Sigmoid colon (tissue), 7 donors: ENCODE measurements around the gene LASP1. TPM values are rescaled to one million over a fixed set of nuclear protein-coding genes. Genes with fewer than 3 reads are reported as not detected.
"Not testable (repeated sequence)": the region's sequence is repeated elsewhere in the genome, so short reads cannot be mapped to it uniquely, and the experiment has no call there.

Source experiments
- DNase-seq: peaks from one replicate; pipeline ENCODE4 v3.0.0-alpha.2; 2019
- H3K27ac ChIP-seq, 4 donors: fragments of 200-600 bp; sonication (generic); one replicate each; pipeline ENCODE4 v1.5.1; 2016 to 2019; ENCODE audit warnings: mild to moderate bottlenecking in 1 of 4
- H3K27me3 ChIP-seq, 3 donors: fragments of 200-600 bp; sonication (generic); one replicate each; pipeline ENCODE4 v1.5.1; 2019; ENCODE audit warnings: mild to moderate bottlenecking in 1 of 3
- H3K36me3 ChIP-seq, 4 donors: fragments of 200-600 bp; sonication (generic); one replicate each; pipeline ENCODE4 v1.5.1; 2016 to 2019
- H3K4me1 ChIP-seq, 4 donors: fragments of 200-600 bp; sonication (generic); one replicate each; pipeline ENCODE4 v1.5.1; 2017 to 2019
- H3K4me3 ChIP-seq, 4 donors: fragments of 200-600 bp; sonication (generic); one replicate each; pipeline ENCODE4 v1.5.1; 2017 to 2019; ENCODE audit warnings: mild to moderate bottlenecking in 2 of 4, moderate library complexity in 1 of 4
- H3K9me3 ChIP-seq, 4 donors: fragments of 200-600 bp in 3 of 4; sonication (generic) in 3 of 4; one replicate each; pipeline versions ENCODE4 v1.5.1 to v1.6.1; 2013 to 2019
- CTCF ChIP-seq, 4 experiments: fragments of 450-650 bp in 3 of 4; fragments of 200-600 bp in 1 of 4; IDR thresholded peaks; one replicate each; pipeline ENCODE4 v1.5.1; 2016 to 2019; ENCODE audit warnings: antibody characterized with exemption in 4 of 4, mild to moderate bottlenecking in 3 of 4, moderate library complexity in 2 of 4
- EP300 ChIP-seq, 4 donors: sonication (generic); formaldehyde crosslinking; IDR thresholded peaks; one replicate each; pipeline ENCODE4 v1.6.1; 2017; ENCODE audit warnings: antibody characterized with exemption in 4 of 4
- POLR2A ChIP-seq, 2 donors: fragments of 450-650 bp; IDR thresholded peaks; one replicate each; pipeline ENCODE4 v1.6.1; 2016; ENCODE audit warnings: antibody characterized with exemption in 2 of 2, mild to moderate bottlenecking in 2 of 2, moderate library complexity in 2 of 2
- POLR2AphosphoS5 ChIP-seq, 4 donors: sonication (generic); formaldehyde crosslinking; IDR thresholded peaks; one replicate each; pipeline ENCODE4 v1.6.1; 2017; ENCODE audit warnings: antibody characterized with exemption in 4 of 4
- WGBS, 2 donors: extraction: QIAGEN DNeasy Blood & Tissue Kit; methylation state at CpG; one replicate each; pipeline ENCODE4 v1.1.7; 2013; 5-methylcytosine and 5-hydroxymethylcytosine counted together
- intact Hi-C: fragments of 100-400 bp; cut with DNase I; formaldehyde crosslinking; loops from one replicate; pipeline ENCODE4 v1.15.1; 2023
- polyA plus RNA-seq, 3 donors: library from polyadenylated mRNA; stranded (reverse); fragments of 200-250 nt; gene quantifications; one replicate each; pipeline ENCODE4 v1.2.3, GENCODE V29; 2013
- total RNA-seq, 4 donors: library from RNA; depleted of rRNA; stranded (reverse); fragments of >200 nt; gene quantifications; one replicate each; pipeline ENCODE4 v1.1.0, GENCODE V29; 2016
- donor health status: healthy with polysubstance abuse.
- donor health status: Bipolar disorder and iron deficiency.
- donor health status: healthy.

The LASP1 gene
- total and polyA plus RNA-seq, 7 donors = 27.6 to 205 (median 64.8) TPM

GRCh38 chr17:38911081-38911730 is 41.3 kb downstream of the LASP1 start:
- TF ChIP-seq EP300 (IDR thresholded peaks at IDR 0.05) (no peak), POLR2A (IDR thresholded peaks at IDR 0.05) (no peak), CTCF (IDR thresholded peaks at IDR 0.05) (no peak), POLR2AphosphoS5 (IDR thresholded peaks at IDR 0.05) (no peak)
- Histone ChIP-seq H3K27me3 (no peaks in the 10 kb centered on the region), H3K36me3 (peaks cover 14 to 35% (median 27%) of the 10 kb centered on the region in 4 donors), H3K27ac (peak overlapping the region in 2 of 4 donors; percentile 72 to 75), H3K4me3 (no peak overlapping the region), H3K4me1 (peaks cover 0 to 71% (median 44%) of the 10 kb centered on the region in 4 donors), H3K9me3 (no peaks in the 10 kb centered on the region)
- 83 to 89% methylated on average over 10 of the region's 10 CpGs for WGBS, 2 donors
- intact Hi-C loops = no loop called here
- DNase-seq = peak; percentile 52

- H3K27me3 ChIP-seq, H3K4me3 ChIP-seq, intact Hi-C loops, DNase-seq, H3K9me3 ChIP-seq: not testable (repeated sequence)
- Histone ChIP-seq H3K27ac (peak overlapping the region; percentile 17 to 75 (median 62)), H3K36me3 (peaks cover 14 to 40% (median 28%) of the 10 kb centered on the region in 4 donors), H3K4me1 (peaks cover 0 to 66% (median 39%) of the 10 kb centered on the region in 4 donors)
- WGBS, 2 donors = 92 to 97% methylated on average over 8 of the region's 8 CpGs
Observed at GRCh38 chr17:38911731-38912081, 41.8 kb downstream of the LASP1 start.

GRCh38 chr17:38912221-38912813 is 42.5 kb downstream of the LASP1 start:
- DNase-seq = peak; percentile 91
- WGBS, 2 donors = 81 to 82% methylated on average over 13 of the region's 13 CpGs
- intact Hi-C loops = no loop called here
- H3K4me3 ChIP-seq = no peak overlapping the region
- peak overlapping the region; percentile 31 to 75 (median 62) for H3K27ac ChIP-seq
- TF ChIP-seq POLR2AphosphoS5 (IDR thresholded peaks at IDR 0.05) = peak; percentile 48 to 85 (median 73)
- no peak for TF ChIP-seq POLR2A (IDR thresholded peaks at IDR 0.05)
- TF ChIP-seq EP300 (IDR thresholded peaks at IDR 0.05) = peak in 1 of 4 donors; percentile 36
- H3K27me3 ChIP-seq = no peaks in the 10 kb centered on the region
- H3K9me3 ChIP-seq = no peaks in the 10 kb centered on the region
- H3K36me3 ChIP-seq = peaks cover 14 to 46% (median 30%) of the 10 kb centered on the region in 4 donors
- peaks cover 0 to 63% (median 34%) of the 10 kb centered on the region in 4 donors for H3K4me1 ChIP-seq

GRCh38 chr17:38914741-38915638 is 45.1 kb downstream of the LASP1 start:
- H3K36me3 ChIP-seq = peaks cover 24 to 62% (median 48%) of the 10 kb centered on the region in 4 donors
- H3K9me3 ChIP-seq = no peaks in the 10 kb centered on the region
- intact Hi-C loops = no loop called here
- no peak overlapping the region for H3K4me3 ChIP-seq
- peak; percentile 58 for DNase-seq
- no peak for TF ChIP-seq CTCF (IDR thresholded peaks at IDR 0.05)
- TF ChIP-seq POLR2A (IDR thresholded peaks at IDR 0.05) = no peak
- TF ChIP-seq POLR2AphosphoS5 (IDR thresholded peaks at IDR 0.05) = no peak
- TF ChIP-seq EP300 (IDR thresholded peaks at IDR 0.05) = no peak
- peak overlapping the region in 1 of 4 donors; percentile 15 for H3K27ac ChIP-seq
- peaks cover 0 to 53% (median 32%) of the 10 kb centered on the region in 4 donors for H3K4me1 ChIP-seq
- H3K27me3 ChIP-seq = no peaks in the 10 kb centered on the region
- WGBS, 2 donors = 63 to 78% methylated on average over 20 of the region's 20 CpGs

- peaks cover 0 to 60% (median 38%) of the 10 kb centered on the region in 4 donors for H3K4me1 ChIP-seq
- WGBS, 2 donors = 91 to 95% methylated on average over 7 of the region's 7 CpGs
- no peaks in the 10 kb centered on the region for H3K9me3 ChIP-seq
- DNase-seq = peak; percentile 22
- intact Hi-C loops = no loop called here
- peaks cover 24 to 67% (median 48%) of the 10 kb centered on the region in 4 donors for H3K36me3 ChIP-seq
- no peak overlapping the region for H3K27ac ChIP-seq
- no peak overlapping the region for H3K4me3 ChIP-seq
- TF ChIP-seq POLR2AphosphoS5 (IDR thresholded peaks at IDR 0.05) (no peak), EP300 (IDR thresholded peaks at IDR 0.05) (no peak), CTCF (IDR thresholded peaks at IDR 0.05) (no peak), POLR2A (IDR thresholded peaks at IDR 0.05) (no peak)
- H3K27me3 ChIP-seq = no peaks in the 10 kb centered on the region
Observed at GRCh38 chr17:38915639-38915995, 45.8 kb downstream of the LASP1 start.
